ENCODE data around the gene RFX1.

DNA sequence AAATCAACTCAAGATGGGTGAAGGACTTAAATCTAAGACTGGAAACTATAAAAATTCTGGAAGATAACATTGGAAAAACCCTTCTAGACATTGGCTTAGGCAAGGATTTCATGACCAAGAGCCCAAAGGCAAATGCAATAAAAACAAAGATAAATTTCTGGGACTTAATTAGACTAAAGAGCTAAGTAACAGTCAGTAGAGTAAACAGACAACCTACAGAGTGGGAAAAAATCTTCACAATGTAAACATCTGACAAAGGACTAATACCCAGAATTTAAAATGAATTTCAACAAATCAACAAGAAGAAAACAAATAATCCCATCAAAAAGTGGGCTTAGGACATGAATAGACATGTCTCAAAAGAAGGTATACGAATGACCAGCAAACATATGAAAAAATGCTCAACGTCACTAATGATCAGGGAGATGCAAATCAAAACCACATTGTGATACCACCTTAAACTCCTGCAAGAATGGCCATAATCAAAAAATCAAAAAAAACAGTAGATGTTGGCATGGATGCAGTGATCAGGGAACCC is 6.3 kb upstream of the RFX1 start:
- TF ChIP-seq ZC3H10 (CRISPR knock-in tag; IDR thresholded peaks at IDR 0.05) = no peak
- no peak for TF ChIP-seq CSDC2 (CRISPR knock-in tag; IDR thresholded peaks at IDR 0.05)
- TF ChIP-seq, protein P1, sequence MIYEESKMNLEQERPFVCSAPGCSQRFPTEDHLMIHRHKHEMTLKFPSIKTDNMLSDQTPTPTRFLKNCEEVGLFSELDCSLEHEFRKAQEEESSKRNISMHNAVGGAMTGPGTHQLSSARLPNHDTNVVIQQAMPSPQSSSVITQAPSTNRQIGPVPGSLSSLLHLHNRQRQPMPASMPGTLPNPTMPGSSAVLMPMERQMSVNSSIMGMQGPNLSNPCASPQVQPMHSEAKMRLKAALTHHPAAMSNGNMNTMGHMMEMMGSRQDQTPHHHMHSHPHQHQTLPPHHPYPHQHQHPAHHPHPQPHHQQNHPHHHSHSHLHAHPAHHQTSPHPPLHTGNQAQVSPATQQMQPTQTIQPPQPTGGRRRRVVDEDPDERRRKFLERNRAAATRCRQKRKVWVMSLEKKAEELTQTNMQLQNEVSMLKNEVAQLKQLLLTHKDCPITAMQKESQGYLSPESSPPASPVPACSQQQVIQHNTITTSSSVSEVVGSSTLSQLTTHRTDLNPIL (CRISPR knock-in tag; IDR thresholded peaks at IDR 0.05; ENCODE audit: low read depth) = no peak
- no peak for TF ChIP-seq OSR1 (CRISPR knock-in tag; IDR thresholded peaks at IDR 0.05)
- TF ChIP-seq SNAI2 (CRISPR knock-in tag; IDR thresholded peaks at IDR 0.05) = no peak
- TF ChIP-seq, protein P2, sequence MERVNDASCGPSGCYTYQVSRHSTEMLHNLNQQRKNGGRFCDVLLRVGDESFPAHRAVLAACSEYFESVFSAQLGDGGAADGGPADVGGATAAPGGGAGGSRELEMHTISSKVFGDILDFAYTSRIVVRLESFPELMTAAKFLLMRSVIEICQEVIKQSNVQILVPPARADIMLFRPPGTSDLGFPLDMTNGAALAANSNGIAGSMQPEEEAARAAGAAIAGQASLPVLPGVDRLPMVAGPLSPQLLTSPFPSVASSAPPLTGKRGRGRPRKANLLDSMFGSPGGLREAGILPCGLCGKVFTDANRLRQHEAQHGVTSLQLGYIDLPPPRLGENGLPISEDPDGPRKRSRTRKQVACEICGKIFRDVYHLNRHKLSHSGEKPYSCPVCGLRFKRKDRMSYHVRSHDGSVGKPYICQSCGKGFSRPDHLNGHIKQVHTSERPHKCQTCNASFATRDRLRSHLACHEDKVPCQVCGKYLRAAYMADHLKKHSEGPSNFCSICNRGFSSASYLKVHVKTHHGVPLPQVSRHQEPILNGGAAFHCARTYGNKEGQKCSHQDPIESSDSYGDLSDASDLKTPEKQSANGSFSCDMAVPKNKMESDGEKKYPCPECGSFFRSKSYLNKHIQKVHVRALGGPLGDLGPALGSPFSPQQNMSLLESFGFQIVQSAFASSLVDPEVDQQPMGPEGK (CRISPR knock-in tag; IDR thresholded peaks at IDR 0.05; ENCODE audit: borderline replicate concordance) = no peak
- no peak for TF ChIP-seq ZFP3 (CRISPR knock-in tag; IDR thresholded peaks at IDR 0.05)
- TF ChIP-seq PPARA (CRISPR knock-in tag; IDR thresholded peaks at IDR 0.05; ENCODE audit: borderline replicate concordance) = no peak
- TF ChIP-seq ESRRG (CRISPR knock-in tag; IDR thresholded peaks at IDR 0.05) = no peak
- no peak for TF ChIP-seq ZNF565 (CRISPR knock-in tag; conservative IDR thresholded peaks at IDR 0.05; ENCODE audit: low read depth)
- no peak for TF ChIP-seq TCF4 (CRISPR knock-in tag; IDR thresholded peaks at IDR 0.05; ENCODE audit: borderline replicate concordance)
- TF ChIP-seq RARB (CRISPR knock-in tag; IDR thresholded peaks at IDR 0.05) = no peak
- no peak for TF ChIP-seq BACH2 (CRISPR knock-in tag; IDR thresholded peaks at IDR 0.05; ENCODE audit: borderline replicate concordance)

Data from SK-N-SH treated with all-trans-retinoic acid at 6 μM for 48 hours (cell line).